DMS153 (cell line): ENCODE measurements around the gene FARP1.

Experiments used
- DNase-seq: peaks from one replicate; lab custom pipeline; 2025; lab: John Stamatoyannopoulos, UW

Gene FARP1

DNA sequence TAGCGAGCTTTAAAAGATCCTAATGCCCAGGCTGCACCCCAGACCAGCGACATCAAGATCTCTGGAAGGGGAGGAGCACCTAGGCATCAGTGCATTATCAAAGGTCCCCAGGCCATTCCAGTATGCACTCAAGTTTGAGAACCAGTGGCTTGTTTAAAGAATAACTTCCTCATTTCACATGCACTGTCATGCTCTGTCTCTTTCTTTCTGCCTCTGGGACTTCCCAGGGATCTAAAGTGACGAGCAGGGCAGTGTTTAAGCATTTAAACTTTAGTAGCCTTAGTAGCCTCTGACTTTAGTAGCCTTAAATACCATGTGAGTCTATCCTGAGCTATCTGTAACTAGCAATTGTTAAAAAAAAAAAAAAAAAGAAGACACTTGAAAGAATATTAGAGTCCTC, 8.9 kb upstream of the FARP1 start:
- no peak for DNase-seq

DNA sequence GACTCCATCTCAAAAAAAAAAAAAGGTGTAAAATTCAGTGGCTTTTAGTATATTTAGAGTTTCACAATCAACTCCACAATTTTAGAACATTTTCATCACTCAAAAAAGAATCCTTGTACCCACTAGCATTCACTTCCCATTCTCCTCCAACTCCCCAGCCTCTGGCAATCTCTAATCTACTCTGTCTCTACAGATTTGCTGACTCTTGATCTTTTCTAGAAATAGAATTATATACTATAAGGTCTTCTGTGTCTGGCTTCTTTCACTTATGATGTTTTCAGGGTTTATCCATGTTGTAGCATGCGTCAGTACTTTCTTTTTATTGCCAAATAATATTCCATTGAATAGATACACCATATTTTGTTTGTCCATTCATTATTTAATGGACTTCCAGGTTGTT, 8.0 kb upstream of the FARP1 start:
- no peak for DNase-seq

DNA sequence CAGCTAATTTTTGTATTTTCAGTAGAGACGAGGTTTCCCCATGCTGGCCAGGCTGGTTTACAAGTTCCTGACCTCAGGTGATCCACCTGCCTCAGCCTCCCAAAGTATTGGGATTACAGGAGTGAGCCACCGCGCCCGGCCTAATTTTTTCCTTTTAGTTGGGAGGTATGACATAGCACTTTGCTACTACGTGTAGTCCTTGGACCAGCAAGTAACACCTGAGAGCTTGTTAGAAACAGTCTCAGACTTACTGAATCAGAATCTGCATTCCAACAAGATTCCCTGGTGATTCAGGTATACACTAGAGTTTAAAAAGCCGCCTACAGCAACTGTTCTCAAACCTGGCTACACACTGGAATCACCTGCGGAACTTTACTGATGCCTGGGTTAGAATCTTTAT, 1.8 kb upstream of the FARP1 start:
- no peak for DNase-seq

DNA sequence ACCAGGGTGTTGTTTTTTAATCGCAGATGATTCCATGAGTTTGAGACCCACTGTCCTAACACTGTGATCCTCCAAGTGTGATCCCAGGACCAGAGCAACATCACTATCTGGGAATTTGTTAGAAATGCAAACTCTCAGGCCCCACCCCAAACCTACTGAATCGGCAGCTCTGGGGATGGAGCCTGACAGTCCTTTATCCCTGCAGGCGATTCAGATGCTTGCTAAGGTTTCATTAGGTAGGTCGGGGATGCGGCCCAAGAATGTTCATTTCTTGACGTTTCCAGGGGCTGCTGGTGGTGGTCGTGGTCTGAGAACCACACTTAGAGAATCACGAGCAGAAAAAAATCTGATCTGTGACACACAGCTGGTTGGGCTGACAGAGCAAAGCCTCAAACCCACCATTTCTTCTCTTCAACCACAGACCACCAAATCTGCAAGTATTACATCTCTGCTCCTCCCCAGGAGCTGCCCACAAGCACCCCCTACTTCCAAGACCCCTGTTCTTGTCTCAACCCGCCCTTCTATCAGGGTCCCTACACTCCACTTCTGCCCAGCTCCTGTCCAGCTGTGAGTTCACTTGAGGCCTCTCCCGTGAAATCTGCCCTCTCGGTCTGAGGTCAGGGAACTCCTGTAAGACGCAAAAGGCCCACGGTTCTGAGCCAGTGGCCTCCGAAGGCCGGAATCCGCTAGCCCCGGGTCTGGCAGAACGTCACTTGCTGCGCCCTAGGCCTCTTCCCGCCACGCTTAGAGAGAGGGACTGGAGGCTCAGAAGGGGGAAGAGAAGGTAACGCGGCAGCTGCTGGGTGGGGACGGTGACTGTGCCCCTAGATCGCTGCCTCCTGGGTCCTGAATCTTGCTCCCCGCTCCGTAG, 1.1 kb upstream of the FARP1 start:
- DNase-seq = peak; percentile 32

DNA sequence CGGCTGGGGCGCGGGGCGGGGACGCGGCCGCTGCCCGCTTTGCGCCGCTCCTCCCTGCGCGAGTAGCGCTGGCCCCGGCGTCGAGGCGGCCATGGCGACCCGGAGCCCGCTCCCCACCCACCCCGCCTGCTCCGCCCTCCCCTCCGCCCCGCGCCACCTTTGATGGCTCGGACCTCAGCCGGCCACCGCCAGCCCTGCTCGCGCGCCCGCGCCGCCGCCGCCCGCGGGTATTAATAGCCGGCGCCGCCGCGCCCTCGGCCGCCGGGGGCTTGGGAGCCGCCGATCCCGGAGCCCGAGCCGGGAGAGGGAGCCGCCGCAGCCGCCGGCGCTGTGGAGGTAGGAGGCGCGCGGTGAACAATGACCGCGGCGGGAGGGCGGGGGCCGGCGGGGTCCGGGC, 261 bp downstream of the FARP1 start:
- no peak for DNase-seq

DNA sequence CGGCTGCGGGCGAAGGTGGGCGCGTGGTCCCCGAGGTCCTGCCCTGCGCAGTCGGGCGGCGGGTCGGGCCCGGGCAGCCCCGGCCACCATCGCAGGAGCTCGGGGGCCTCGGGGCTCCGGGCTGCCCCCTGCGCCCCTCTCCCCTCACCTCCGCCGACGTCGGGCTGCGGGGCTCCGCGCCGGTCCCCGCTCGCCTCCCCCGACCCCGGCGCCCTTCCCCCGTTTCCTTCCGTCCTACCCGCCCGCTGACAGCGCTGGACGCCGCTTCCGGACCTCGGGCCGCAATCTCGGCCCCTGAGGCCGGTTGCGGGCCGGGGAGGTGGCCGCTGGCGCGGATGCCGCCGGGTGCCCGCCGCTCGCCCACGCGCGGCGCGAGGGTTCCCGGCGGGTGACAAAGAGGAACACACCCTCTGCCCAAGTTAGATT, 720 bp downstream of the FARP1 start:
- DNase-seq = no peak

DNA sequence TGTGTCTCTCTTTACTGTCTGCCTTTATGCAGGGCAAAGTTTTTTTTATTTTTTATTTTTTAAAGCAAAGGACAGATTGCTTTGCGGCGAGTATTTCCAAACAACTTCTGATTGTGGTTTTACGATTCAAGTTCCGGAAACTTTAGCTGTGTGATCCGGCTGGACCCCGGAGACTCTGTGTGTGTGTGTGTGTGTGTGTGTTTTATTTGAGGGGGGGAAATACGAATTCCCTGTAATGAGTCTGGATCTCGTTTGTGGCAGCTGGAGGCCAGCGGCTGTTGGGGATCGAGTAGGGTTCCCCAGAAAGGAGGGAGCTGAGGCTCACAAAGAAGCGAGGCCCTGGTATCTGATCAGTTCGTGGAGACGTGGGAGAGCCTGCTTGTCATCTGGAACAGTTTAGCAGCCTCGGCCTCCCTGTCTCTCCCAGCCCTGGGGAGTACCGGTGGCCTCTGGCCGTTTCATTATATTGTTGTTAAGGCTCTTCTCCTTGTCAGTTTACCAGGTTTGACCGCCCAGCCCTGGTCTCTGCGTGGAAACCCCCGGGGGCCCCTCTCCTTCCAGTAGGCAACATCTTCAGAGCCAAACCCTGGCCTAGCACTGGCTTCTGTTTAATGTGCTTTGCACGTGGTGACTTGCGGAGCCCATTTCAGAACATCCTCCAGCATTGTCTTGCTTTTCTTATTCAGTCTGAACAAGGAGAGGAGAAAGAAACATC, 1.3 kb downstream of the FARP1 start:
- DNase-seq = no peak

DNA sequence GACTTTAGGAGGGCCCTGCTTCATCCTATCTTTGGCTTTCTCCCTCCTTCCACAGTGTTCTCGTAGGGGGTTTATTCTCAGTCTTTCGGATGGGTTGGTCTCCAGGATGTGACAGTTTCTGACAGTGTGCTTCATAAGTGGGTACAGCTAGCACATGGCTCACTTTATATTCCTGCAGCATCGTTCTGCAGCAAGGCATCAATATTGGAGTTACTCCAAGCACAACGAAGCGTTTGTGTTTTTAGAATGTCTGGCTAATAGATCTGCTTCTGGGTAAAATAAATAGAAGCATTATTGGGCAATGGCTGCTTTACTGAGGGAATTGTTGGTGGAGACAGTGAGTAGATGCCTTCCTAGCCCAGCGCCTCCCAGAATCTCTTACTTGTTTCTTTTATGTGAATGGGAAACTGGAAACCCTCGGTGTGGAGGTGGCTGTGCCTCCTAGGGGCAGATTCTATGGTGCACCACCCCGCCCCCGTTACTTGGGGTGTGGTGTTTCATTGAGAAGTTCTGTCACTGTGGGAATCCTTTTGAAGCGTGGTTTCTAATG, 2.0 kb downstream of the FARP1 start:
- DNase-seq = no peak

DNA sequence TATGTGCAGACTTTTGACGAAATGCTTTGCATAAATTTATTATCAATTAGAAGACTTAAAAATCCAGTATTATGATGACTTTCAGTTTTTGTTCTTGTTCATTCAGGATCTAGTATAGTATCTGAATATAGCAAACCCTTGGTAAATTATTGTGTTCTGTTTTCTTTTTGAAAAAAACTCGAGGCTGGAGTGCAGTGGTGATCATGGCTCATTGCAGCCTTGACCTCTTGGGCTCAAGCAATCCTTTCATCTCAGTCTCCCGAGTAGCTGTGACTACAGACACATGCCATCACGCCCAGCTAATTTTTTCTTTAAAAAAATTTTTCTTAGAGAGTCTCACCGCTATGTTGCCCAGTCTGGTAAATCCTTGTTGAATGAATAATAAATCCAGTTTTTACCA, 4.6 kb downstream of the FARP1 start:
- no peak for DNase-seq

DNA sequence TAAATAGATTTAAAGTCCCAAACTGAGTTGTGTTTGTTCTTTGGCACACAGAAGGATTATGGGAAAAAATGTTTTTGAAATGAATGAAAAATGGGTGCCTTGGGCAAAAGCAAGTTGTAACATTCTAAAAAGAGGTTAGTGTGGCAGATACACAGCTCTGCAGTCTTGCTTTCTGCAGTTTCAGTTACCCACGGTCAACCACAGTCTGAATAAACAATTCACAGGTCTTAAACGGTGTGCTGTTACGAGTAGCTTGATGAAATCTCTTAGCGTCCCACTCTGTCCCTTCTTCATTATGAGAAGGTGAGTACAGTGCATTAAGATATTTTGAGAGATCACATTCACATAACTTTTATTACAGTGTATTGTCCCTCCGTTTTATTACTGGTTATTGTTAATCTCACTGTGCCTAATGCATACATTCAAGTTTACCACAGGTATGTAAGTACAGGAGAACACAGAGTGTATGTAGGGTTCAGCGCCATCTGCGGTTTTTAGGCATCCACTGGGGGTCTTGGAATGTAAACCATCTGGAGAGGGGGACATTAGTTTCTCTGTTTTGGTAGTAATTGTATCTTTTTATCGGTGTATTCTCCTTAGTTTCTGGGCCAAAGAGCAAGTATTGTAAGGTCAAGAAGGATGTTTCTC, 8.1 kb downstream of the FARP1 start:
- DNase-seq = no peak

DNA sequence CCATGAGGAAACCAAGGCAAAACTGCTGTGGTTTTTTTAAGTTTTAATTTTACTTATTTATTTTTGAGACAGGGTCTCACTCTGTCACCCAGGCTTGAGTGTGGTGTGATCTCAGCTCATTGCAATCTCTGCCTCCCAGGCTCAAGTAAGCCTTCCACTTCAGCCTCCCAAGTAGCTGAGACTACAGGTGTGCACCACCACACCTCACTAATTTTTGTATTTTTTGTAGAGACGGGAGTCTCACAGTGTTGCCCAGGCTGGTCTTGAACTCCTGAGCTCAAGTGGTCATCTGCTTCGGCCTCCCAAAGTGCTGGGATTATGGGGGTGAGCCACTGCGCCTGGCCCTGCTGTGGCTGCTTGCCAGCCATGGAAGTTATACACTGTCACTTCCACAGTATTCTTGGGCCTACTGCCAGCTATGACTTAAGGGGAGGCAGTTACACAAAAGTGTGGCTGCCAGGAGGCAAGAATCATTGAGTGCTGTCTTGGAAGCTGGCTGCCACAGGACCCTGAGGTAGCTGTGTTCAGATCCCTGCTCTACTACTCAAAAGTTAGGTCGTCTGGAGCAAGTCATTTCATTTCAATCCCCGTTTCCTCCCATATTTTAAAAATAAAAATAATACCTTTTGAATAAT, 12.7 kb downstream of the FARP1 start:
- DNase-seq = no peak

DNA sequence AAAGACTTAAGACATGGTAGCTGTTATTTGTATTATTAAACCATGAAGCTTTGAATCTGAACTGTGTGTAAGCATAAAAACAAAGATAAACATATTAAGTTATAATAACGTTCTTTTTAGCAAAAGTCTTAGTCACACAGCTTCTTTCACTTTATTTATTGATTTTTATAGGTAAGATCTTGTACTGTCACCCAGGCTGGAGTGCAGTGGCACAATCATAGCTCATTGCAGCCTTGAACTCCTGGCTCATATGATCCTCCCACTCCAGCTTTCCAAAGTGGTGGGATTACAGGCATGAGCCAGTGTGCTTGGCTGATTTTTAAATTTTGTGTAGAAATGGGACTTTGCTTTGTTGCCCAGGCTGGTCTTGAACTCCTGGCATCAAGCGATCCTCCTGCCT, 13.4 kb downstream of the FARP1 start:
- DNase-seq = no peak

DNA sequence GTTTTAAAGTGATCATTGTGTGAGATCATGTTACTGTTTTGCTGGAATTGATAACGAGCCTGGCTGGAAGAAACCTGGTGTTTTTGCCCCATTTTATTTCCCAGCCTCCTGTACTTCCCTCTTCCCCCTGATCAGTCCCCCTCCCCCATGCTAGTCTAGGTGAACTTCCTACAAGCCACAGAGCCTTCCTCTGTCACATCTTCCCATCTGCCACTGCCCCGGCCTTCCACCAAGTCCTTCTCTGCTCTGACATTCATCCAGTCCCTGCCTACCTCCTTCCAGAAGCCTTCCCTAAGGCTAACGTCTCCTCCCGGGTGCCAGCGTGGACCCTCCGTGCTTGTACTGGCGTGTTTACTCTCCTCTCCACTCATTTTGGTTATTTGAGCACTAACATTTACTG, 14.3 kb downstream of the FARP1 start:
- DNase-seq = no peak

DNA sequence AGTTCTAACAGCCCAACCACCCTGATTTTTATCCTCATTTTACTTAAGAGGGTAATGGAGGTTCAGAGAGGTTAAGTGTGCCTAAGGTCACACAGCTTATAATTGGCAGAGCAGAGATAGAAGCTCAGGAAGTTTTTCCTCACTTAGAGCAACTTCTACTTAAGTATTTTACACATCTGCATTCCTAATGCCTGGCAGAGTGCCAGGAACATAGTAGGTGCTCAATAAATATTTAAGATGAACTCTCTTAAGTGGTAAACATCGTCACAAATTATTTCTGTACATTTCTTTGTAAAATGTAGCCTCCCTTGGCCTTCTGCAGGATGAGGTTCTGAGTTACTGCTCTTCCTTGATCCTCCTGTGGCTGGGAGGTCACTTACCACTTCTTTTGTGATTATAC, 14.7 kb downstream of the FARP1 start:
- DNase-seq = no peak

DNA sequence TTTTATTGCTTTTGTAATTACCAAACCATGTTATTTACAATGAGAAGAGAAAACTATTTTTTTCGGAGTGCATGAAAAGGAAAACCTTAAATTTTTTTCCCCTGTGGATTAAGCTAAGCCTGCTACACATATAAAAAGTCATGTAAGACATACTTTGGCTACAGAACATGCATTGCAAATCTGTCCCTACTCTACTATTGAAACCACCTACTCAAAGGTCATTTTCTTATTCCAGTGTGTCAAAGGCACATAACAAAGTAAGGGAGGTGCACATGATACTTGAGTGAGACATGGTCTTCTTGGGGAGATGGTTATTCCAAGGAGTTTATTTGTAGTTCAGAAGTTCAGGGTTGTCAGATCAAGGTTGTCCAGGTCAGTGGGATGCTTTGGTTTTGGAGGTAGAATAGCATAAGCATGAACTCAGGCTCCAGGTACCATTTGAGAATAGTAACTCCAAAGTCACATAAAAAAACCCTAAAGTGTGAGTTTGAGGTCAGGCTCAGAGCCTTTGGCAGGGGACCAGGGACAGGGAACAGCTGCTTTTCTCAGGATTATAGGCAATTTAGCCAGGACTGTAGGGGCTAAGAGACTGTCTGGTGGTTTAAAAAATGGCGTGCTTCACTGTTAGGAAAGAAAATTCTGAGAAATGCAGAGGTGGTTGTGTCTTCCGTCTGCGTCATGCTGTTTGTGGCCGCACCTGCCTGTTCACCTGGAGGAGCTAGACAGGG, 15.4 kb downstream of the FARP1 start:
- no peak for DNase-seq

DNA sequence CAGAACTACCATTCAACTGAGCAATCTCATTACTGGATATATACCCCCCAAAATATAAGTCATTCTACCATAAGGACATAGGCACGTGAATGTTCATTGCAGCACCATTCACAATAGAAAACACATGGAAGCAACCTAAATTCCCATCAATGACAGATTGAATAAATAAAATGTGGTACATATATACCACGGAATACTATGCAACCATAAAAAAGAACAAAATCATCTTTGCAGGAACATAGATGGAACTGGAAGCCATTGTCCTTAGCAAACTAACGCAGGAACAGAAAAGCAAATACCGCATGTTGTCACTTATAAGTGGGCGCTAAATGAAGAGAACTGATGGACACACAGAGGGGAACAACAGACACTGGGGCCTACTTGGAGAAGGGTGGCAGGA, 20.0 kb downstream of the FARP1 start:
- no peak for DNase-seq

DNA sequence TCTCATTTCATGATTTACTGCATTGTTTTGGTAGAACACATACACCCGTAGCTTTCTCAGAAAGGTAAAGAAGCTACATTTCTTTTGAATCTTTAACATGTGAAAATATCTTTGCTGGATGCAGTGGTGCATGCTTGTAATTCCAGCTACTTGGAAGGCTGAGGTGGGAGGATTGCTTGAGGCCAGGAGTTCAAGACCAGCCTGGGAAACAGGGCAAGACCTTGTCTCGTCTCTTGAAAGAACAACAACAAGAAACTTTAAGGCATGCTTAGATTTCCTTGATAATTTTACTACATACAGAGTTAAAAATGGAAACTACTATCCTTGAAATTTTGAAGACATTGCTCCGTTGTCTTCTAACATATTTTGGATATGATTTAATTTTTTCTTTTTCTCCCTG, 26.4 kb downstream of the FARP1 start:
- no peak for DNase-seq

DNA sequence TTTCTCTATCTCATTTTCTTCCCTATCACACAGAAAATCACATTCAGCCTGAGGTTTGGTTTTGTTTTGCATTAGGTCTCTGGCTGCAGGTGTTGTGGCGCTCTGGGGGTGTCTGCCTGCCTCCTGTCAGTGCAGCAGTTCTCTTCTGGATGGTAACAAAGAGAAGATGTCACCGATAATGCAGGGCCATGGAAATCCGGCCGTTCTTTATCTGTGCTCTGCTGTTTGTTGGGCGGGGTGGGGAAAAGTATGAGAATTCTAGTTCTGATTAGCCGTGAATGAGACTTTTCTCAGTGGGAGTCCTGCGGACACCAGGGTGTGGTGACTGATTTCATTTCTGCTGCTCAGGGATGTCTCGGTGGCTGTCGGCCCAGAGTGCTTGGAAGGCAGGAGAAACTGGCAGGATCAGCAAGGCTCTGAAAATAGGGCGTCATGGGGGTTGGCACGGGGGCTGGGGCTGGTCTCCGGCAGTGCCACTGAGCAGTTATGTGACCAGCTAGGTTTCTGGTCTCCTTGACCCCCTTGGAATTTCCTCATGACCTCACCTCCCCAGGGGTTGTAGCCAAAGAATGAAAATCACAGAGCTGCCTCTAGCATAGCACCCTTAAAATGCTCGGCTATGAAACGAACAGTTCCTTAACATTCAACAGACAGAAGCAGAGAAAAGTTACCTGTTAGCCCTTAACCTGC, 29.2 kb downstream of the FARP1 start:
- no peak for DNase-seq

DNA sequence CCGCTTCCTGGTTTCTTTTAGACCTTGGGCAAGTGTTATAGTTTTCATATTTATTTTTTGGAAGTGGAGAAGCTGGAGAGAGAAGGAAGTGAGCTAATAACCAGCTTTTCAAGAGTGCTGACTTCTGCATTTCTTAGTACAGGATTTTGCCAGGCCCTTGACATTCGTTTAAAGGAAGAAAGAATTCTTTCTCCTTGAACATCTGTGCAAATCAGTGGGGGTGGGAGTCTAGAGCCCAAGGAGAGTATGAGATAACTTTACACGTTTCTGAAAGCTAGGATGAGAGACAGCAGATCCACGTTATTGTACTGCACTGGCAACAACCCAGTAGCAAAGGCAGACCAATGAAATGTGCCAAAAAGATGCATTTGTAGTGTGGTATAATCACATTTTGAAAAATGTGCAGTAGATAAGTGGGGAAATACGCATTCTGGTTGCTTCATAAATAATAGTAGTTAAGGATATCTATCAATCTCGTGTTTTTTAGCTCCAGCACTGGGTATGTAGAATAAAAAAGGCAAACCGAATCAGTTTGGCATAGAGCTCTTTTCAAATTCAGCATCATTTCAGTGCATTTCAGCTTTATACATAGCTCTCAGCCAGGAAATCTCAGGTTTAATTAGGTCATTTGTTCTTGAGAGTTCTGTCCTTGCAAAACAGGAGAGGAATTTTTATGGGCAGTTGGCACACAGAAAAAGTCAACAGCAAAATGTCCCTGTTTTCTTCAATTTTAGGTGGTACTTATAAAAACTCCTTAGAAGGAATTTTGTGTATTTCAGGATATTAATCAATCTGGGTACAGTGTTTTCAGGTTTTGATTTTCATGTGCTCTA, 29.9 kb downstream of the FARP1 start:
- no peak for DNase-seq
